HG02852 (cell line): Measurements from ENCODE around the gene LEPROT.
A peak's percentile ranks its signal among the peaks of the same experiment; 100 is the strongest.

ENCODE experiments used
- ATAC-seq: cut with Tn5 transposase; IDR thresholded peaks from one replicate; pipeline ENCODE4 v1.9.1; 2021; ENCODE audit warnings: mild to moderate bottlenecking, moderate library complexity; ENCODE audit not compliant: unreplicated experiment

LEPROT gene

DNA sequence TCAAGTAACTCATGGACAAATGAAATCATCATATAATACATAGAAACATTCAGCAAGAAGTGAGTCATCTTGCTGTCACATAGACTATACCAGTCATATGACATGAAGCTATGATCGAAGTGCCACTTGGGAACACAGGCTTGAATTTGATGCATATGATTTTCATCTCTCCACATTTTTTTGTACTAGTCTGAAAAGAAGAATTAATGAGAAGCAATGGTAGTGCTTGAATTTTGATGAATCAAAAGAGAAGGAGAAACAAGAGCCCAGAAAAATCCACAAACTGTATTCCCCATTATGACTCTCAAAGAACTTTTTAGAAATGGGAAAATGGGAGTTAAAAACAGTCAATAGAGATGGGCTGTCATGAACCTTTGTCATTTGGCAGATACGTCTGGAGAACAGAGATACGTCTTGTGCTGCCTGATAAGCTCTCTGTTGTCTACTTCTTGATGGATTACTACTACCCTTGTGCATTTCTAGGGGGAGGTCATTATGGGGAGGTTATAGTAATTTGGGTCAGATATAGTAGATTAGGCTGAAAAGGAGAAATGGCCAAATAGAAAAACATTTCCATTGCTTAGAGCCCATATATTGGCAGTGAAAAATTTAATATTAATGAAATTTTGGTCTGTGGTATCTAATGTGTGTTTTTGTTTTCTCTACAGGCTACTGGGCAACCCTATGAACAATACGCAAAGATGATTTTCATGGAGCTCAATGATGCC is 8.0 kb upstream of the LEPROT start:
- ATAC-seq = no peak

GRCh38 chr1:65412984-65413375 is 7.5 kb upstream of the LEPROT start:
- no peak for ATAC-seq

DNA sequence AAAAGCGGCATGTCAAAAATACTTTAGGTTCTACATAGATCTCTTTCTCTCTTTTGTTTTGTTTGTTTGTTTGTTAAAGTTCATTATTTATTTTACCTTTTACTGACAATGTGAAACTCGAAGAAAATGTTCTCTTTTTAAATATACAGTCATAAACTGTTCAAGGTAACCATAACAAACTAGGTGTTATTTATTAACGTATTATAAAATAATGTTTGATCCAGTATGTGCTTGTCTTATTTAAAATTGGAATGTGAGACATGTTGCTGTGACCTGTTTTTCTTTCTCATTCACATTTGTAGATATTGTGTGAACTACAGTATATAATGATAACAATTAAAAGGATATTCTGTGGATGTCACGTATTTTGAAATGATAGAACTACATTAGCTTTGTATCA is 5.9 kb upstream of the LEPROT start:
- ATAC-seq = no peak

DNA sequence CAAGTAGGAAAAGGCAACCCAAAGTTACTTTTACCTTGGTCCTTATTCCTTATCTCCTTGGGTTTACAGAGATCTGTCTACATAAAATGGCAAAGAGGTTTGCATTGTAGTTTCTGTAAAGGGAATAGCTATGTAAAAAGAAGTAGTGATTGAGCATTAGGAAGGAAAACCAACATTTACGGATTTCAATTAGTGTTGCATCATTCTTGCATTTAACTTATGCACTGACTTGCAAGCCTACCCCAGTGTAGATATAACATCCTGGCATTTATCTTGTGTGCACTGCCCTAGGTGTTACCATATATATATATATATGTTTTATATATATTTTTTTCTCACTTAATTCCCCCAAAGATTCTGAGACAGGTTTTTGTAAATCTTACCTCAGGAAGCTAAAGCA is 3.7 kb upstream of the LEPROT start:
- ATAC-seq = no peak

DNA sequence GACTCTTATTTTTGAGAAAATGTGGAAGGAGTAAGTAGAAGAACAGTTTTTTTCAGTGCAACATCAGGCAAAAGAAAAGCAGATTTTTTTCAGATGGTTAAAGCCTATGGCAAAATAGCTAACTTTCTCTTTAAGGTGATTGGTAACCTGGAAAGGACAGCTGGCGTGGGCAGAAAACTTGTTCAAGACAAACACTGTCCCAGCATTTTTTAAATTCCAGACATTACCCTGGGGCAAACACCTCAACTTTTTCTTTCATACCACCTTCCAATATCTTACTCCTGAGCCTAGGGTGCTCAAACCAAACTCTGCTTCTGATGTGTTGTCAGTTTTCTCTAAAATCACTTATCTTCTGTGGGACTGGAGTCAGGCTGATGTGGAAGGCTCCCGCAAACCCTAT is 2.7 kb upstream of the LEPROT start:
- no peak for ATAC-seq

DNA sequence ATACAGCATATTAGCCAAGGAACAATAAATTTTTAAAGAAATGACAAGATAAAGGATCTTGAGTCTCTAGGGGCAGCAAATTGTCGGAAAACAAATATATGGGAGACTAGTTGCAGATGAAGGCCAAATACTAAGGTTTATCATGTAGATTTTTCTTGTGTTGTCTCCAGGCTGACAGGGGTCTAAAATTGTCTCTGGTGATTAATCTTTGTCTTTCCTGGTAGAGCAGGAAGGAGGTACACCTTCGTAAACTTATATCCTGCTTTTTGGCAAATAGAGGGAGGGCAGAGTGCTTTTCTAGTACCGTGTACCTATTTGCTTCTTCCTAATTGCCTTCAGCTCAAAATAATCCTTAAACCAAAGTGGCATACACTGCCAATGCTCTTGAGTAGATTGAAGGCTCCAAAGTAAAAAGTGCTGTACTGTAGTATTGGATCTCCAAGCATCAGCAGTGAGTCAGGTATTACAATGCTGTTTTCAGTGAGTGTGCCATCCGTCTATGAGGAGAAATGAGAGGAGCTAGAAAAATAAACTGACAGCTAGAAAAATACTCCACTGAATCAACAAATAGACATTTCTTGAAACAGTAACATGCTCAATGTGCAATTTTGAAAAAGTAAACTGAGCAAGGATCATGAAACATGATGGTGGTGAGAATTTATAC is 1.8 kb upstream of the LEPROT start:
- no peak for ATAC-seq

DNA sequence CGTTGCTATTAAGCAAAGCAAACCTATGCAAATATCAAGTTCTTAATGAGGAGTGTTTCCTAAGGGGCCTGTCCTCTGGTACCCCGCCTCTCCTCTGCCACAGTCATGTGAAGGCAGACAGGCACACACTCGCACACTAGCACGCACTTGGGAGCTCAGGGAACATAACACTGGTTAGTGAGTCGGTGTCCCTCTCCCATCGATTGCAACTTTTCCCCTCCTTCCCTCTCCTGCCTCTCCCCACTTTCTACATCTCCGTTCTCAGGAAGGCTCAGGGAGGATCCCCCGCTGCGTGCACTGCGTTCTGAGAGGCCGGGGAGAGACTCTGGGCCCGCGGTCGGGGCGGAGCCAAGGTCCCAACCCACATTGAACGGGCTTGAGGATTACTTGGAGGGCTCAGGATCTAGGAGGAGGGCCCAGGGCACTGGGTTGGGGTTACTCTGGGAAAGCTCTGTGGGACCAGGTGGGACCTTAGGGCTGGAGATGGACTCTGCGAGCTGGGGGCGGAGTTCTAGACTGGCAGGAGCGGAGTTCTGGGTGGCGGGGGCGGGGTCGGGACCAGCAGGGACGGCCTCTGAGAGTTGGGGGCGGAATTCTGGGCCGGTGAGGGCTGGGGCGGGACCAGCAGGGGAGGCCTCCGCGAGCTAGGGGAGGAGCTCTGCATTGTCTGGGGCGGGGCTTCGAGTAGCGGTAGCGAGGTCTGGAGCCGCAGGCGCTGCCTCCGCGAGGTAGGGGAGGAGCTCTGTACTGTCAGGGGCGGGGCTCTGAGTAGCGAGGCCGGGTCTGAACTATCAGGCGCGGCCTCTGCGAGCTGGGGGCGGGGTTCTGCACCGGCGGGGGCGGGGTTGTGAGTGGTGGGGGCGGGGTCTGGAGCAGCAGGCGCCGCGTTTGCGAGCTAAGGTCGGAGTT is 533 bp upstream of the LEPROT start:
- peak; percentile 90 for ATAC-seq

GRCh38 chr1:65421351-65422025 is 1.0 kb downstream of the LEPROT start:
- no peak for ATAC-seq

DNA sequence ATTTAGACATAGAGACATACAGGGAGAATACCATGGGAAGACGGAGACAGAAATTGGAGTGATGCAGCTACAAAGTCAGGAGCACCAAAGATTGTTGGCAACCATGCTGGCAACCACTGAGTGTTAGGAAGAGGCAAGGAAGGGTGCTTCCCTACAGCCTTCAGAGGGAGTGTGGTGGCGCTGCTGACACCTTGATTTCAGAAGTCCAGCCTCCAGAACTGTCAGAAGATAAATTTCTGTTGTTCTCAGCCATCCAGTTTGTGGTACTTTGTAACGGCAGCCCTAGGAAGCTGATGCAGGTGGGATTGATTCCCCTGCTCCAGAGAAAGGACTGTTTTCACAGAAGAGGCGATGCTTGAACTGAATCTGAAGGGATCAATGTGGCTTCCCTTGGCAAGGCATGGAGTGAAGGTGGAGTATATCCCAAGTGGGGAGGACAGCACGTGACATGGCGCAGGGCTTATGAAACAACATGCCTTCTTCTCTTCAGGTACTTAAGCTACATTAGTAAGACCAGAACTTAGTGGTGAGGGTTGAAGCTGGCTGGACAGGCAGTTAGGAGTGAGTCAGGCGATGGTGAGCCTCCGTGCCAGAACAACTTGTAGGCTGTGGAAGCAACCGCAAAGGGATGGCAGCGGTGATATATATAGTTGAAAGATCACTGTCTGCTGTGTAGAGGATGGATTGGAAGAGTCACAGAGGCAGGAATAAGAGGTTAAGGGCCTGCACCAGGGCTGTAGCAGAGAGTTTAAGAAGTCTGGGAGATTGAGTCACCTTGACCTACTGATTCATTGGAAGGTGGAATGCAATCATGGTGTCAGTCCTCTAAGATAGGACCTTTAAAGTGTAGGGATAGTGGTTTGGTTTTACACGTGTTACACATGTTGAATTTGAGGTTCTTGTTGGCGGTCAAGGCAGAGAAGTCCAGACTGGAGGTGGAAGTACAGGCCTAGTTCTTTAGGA is 2.1 kb downstream of the LEPROT start:
- no peak for ATAC-seq

DNA sequence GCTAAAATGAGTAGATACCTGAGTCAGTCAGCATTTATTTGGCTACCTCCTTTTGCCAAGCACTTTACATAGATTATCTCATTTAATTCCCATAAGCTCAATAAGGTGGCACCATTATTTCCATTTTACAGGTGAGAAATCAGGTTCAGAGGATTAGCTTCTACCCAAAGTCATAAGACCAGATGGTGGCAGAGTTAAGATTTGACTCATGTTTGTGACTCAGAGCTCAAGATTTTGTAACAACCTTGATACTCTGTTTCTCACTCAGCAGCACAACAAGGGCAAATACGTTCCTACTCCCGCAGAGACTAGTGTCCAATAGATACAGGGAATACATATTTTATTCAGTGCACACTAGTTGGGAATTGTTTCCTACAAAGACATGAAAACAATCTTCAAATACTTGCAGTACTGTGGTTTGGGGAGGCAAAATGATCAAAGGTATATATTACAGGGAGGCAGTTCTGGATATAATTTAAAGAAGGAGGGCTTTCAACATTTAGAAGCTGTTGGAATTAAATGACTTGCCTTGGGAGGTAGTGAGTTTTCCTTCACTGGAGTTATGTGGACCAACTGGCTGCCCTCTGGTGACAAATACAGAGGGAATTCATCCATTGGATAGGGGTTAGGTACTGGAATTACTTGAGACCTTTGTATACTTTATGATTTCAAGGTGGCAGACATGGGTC is 3.6 kb downstream of the LEPROT start:
- no peak for ATAC-seq

GRCh38 chr1:65424573-65424889 is 4.1 kb downstream of the LEPROT start:
- no peak for ATAC-seq

GRCh38 chr1:65425006-65425405 is 4.5 kb downstream of the LEPROT start:
- no peak for ATAC-seq

- ATAC-seq = no peak
Measured at GRCh38 chr1:65425697-65426096, 5.2 kb downstream of the LEPROT start.

DNA sequence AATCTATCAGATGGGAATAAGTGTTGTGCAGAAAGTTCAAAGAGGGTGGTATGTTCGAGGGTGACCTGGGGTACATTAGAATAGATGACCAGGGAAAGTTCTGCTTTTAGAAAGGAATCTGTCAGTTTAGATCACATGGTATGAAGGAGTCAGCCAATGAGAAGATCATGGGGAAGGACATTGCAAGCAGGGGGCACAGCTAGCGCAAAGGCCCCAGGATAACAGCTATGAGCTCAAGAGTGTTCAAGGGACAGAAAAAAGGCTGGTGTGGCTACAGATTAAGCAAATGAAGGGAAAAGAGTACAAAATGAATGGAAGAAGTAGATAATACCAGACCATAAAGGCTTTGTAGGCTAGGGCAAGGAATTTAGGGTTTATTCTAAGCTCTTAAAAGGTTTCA is 8.6 kb downstream of the LEPROT start:
- no peak for ATAC-seq

GRCh38 chr1:65429806-65430205 is 9.3 kb downstream of the LEPROT start:
- no peak for ATAC-seq

- peak; percentile 67 for ATAC-seq
Measured at GRCh38 chr1:65431111-65431705, 10.7 kb downstream of the LEPROT start.

DNA sequence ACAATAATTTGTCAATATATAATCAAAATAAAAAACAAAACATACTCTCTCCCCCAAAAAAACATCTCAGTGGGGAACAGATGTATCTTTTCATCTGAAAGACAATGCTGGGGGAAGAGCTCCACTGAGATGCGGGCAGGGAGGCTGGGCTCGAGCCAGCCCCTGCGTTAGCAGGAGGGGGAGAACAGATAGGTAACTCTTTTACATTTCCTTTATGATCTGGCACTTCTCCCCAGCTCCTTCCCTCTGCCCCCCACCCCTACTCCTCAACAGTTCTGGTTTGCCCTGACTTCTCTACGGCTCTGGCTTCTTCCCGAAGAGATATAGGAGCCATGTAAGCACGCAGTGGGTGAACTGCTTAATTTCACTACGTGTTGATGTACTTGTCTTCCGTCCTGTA is 12.4 kb downstream of the LEPROT start:
- no peak for ATAC-seq

GRCh38 chr1:65434255-65434654 is 13.8 kb downstream of the LEPROT start:
- ATAC-seq = no peak

DNA sequence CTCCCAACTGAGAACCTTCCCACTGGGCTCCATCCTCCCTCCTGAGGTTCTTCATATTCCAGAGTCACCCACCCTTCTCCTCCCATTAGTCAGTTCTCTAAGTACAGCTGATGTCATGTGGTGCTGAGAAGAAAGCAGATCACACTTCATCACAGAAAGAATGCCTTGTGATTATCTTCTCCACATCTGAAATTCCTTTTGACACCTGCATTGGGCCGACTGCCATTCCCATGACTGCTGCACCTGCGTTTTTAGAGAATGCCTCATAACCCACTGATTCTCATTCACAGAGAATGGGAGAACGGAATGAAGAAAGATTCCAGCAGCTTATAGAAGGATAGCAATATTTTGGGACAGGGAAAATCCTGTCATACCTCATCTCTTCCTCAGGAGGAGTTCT is 14.3 kb downstream of the LEPROT start:
- no peak for ATAC-seq
